GM19463 (cell line): ENCODE data around the gene MICAL3.

ENCODE experiments used
- ATAC-seq: cut with Tn5 transposase; IDR thresholded peaks from one replicate; pipeline ENCODE4 v1.9.1; 2021; ENCODE audit warnings: mild to moderate bottlenecking, moderate library complexity; ENCODE audit not compliant: unreplicated experiment

The MICAL3 gene

GRCh38 chr22:17874231-17874905 lies 150.0 kb downstream of the MICAL3 start:
- no peak for ATAC-seq

GRCh38 chr22:17873804-17874203 lies 150.6 kb downstream of the MICAL3 start:
- ATAC-seq, result no peak

GRCh38 chr22:17873116-17873515 lies 151.2 kb downstream of the MICAL3 start:
- ATAC-seq, result no peak

- ATAC-seq, result no peak
Measured at GRCh38 chr22:17872471-17872870, 151.9 kb downstream of the MICAL3 start.

- ATAC-seq, result no peak
Measured at GRCh38 chr22:17871726-17872458, 152.5 kb downstream of the MICAL3 start.

GRCh38 chr22:17870407-17870806 lies 154.0 kb downstream of the MICAL3 start:
- ATAC-seq, result no peak

- no peak for ATAC-seq
Measured at GRCh38 chr22:17869285-17870096, 154.9 kb downstream of the MICAL3 start.

GRCh38 chr22:17868771-17869170 lies 155.6 kb downstream of the MICAL3 start:
- no peak for ATAC-seq

- ATAC-seq, result no peak
Measured at GRCh38 chr22:17867160-17867785, 157.1 kb downstream of the MICAL3 start.

GRCh38 chr22:17866621-17867020 lies 157.7 kb downstream of the MICAL3 start:
- ATAC-seq, result no peak

- ATAC-seq, result no peak
Measured at GRCh38 chr22:17866127-17866526, 158.2 kb downstream of the MICAL3 start.

GRCh38 chr22:17865183-17866055 lies 158.9 kb downstream of the MICAL3 start:
- ATAC-seq, result no peak

- no peak for ATAC-seq
Measured at GRCh38 chr22:17864398-17865182, 159.8 kb downstream of the MICAL3 start.

GRCh38 chr22:17862646-17863181 lies 161.6 kb downstream of the MICAL3 start:
- no peak for ATAC-seq

GRCh38 chr22:17861909-17862308 lies 162.5 kb downstream of the MICAL3 start:
- no peak for ATAC-seq

GRCh38 chr22:17860220-17860965 lies 164.0 kb downstream of the MICAL3 start:
- ATAC-seq, result no peak

GRCh38 chr22:17858033-17858432 lies 166.3 kb downstream of the MICAL3 start:
- ATAC-seq, result no peak

- ATAC-seq, result no peak
Measured at GRCh38 chr22:17855572-17856290, 168.6 kb downstream of the MICAL3 start.
